ENCODE results near the gene CD82.
A peak's percentile ranks its signal among the peaks of the same experiment; 100 is the strongest.
"Not testable (repeated sequence)": the region's sequence is repeated elsewhere in the genome, so short reads cannot be mapped to it uniquely, and the experiment has no call there.

The CD82 gene

DNA sequence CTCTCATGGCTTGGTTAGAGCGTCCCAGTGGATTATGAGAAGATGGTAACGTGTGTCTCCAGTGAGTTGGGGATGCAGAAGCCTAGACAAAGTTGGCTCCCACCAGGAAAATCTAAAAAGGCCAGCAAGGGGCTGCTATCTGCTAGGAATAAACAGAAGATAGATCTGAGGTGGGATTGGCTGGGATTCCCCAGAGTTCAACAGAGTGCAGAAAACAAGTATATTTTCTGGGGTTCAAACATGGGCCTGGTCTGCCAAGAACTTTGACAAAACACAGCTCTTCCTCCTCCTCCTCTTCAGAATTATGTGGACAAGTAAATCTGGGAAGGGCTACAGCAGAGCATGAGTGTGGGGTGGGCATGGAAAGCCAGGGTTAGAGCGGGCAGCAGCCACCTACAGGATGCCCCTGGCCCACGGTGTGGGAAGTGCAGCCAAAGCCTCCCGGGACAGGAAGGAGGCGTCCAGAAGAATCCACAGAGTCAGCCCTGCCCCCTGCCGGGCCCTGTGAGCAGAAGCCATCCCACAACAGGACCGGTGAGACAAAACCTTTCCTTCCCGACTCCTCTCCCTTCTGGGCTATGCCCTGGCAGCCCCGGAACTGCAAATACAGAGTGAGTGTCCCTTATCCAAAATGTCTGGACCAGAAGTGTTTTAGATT is 67.1 kb downstream of the CD82 start:
- H3K4me3 ChIP-seq = no peak overlapping the region
- H3K4me2 ChIP-seq = no peak overlapping the region
- no peaks in the 10 kb centered on the region for H3K36me3 ChIP-seq
- no peaks in the 10 kb centered on the region for H3K9me3 ChIP-seq
- H3K9ac ChIP-seq = no peak overlapping the region
- no peaks in the 10 kb centered on the region for H4K20me1 ChIP-seq
- H3K4me1 ChIP-seq = peaks cover 53% of the 10 kb centered on the region
- no peaks in the 10 kb centered on the region for H3K27me3 ChIP-seq
- no peak for TF ChIP-seq Cebpa-rat (IDR thresholded peaks at IDR 0.05)
- H3K27ac ChIP-seq = no peak overlapping the region

- H3K27me3 ChIP-seq = no peaks in the 10 kb centered on the region
- H3K9ac ChIP-seq = no peak overlapping the region
- H3K36me3 ChIP-seq = no peaks in the 10 kb centered on the region
- no peaks in the 10 kb centered on the region for H3K9me3 ChIP-seq
- H3K27ac ChIP-seq = no peak overlapping the region
- peak overlapping the region; percentile 86 for H3K4me2 ChIP-seq
- H3K4me1 ChIP-seq = peaks cover 43% of the 10 kb centered on the region
- TF ChIP-seq Cebpa-rat (IDR thresholded peaks at IDR 0.05) = no peak
- no peaks in the 10 kb centered on the region for H4K20me1 ChIP-seq
- no peak overlapping the region for H3K4me3 ChIP-seq
Observed at GRCh38 chr11:44633641-44634040, 68.2 kb downstream of the CD82 start.

GRCh38 chr11:44634401-44635281 is 69.2 kb downstream of the CD82 start:
- Histone ChIP-seq H3K9ac (no peak overlapping the region; the same call in 1 of the 2 replicates), H3K9me3 (no peaks in the 10 kb centered on the region), H3K4me1 (peaks cover 38% of the 10 kb centered on the region), H3K4me3 (no peak overlapping the region), H3K27me3 (no peaks in the 10 kb centered on the region), H4K20me1 (no peaks in the 10 kb centered on the region), H3K27ac (peak overlapping the region; percentile 61), H3K4me2 (peak overlapping the region; percentile 86), H3K36me3 (no peaks in the 10 kb centered on the region)
- TF ChIP-seq Cebpa-rat (IDR thresholded peaks at IDR 0.05) = no peak

GRCh38 chr11:44637487-44637886 is 72.0 kb downstream of the CD82 start:
- Histone ChIP-seq H3K4me2 (no peak overlapping the region), H3K27me3 (no peaks in the 10 kb centered on the region), H3K36me3 (no peaks in the 10 kb centered on the region), H3K27ac (no peak overlapping the region), H3K9me3 (peaks cover 3% of the 10 kb centered on the region), H3K4me3 (no peak overlapping the region), H4K20me1 (no peaks in the 10 kb centered on the region), H3K4me1 (peaks cover 31% of the 10 kb centered on the region), H3K9ac (no peak overlapping the region)
- no peak for TF ChIP-seq Cebpa-rat (IDR thresholded peaks at IDR 0.05)

DNA sequence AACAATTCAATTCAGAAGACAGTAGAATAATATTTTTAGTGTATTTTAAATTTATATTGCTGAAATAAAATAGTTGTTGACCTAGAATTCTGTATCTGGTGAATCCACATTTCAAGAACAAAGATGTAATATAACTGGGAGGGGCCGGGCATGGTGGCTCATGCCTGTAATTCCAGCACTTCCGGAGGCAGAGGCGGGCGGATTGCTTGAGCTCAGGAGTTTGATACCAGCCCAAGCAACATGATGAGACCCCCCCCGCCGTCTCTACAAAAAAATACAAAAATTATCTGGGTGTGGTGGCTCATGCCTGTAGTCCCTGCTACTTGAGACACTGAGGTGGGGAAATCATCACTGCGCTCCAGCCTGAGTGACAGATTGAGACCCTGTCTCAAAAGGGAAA is 72.6 kb downstream of the CD82 start:
- Histone ChIP-seq H3K4me2 (no peak overlapping the region), H3K27ac (no peak overlapping the region), H3K9ac (no peak overlapping the region), H3K9me3 (peaks cover 9% of the 10 kb centered on the region), H3K4me3 (no peak overlapping the region), H4K20me1 (no peaks in the 10 kb centered on the region), H3K36me3 (no peaks in the 10 kb centered on the region), H3K27me3 (no peaks in the 10 kb centered on the region), H3K4me1 (peaks cover 26% of the 10 kb centered on the region)
- no peak for TF ChIP-seq Cebpa-rat (IDR thresholded peaks at IDR 0.05)

DNA sequence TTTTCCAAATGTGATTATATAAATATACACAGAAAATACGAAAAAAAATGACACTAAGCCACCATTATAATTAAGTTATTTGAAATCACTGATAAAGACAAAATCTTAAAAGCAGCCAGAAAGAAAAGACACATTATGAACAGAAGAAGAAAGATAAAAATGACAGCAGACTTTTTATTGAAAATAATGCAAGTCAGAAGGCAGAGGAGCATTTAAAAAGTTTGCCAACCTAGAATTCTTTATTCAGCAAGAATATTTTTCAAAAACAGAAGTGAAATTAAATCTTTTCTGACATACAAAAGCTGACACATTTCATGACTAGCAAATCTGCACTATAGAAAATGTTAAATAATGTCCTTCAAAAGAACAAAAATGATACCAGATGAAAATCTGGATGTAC is 77.8 kb downstream of the CD82 start:
- no peak overlapping the region for H3K4me2 ChIP-seq
- no peak overlapping the region for H3K27ac ChIP-seq
- H3K9ac ChIP-seq = no peak overlapping the region
- no peak for TF ChIP-seq Cebpa-rat (IDR thresholded peaks at IDR 0.05)
- no peaks in the 10 kb centered on the region for H3K4me1 ChIP-seq
- H3K9me3 ChIP-seq = peaks cover 22% of the 10 kb centered on the region
- no peaks in the 10 kb centered on the region for H4K20me1 ChIP-seq
- H3K36me3 ChIP-seq = no peaks in the 10 kb centered on the region
- no peak overlapping the region for H3K4me3 ChIP-seq
- no peaks in the 10 kb centered on the region for H3K27me3 ChIP-seq

DNA sequence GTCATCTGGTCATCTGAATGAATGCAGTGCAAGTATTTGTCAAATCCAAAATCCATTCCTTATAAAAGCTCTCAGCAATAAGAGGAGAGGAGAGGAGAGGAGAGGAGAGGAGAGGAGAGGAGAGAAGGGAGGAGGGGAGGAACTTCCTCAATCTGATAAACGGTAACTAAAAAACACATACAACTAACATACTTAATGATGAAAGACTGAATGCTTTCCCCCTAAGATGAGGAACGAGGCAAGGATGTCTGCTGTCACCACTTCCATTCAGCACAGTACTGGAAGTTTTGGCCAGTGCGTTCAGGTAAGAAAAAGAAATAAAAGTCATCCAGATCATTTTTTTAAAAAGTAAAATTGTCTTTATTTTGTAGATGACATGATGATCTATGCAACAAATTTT is 80.4 kb downstream of the CD82 start:
- Histone ChIP-seq H3K27ac (no peak overlapping the region), H3K9ac (no peak overlapping the region), H3K4me1 (no peaks in the 10 kb centered on the region), H3K36me3 (no peaks in the 10 kb centered on the region), H3K4me3 (no peak overlapping the region), H3K9me3 (peaks cover 22% of the 10 kb centered on the region), H4K20me1 (no peaks in the 10 kb centered on the region), H3K27me3 (no peaks in the 10 kb centered on the region), H3K4me2 (no peak overlapping the region)
- TF ChIP-seq Cebpa-rat (IDR thresholded peaks at IDR 0.05) = no peak

DNA sequence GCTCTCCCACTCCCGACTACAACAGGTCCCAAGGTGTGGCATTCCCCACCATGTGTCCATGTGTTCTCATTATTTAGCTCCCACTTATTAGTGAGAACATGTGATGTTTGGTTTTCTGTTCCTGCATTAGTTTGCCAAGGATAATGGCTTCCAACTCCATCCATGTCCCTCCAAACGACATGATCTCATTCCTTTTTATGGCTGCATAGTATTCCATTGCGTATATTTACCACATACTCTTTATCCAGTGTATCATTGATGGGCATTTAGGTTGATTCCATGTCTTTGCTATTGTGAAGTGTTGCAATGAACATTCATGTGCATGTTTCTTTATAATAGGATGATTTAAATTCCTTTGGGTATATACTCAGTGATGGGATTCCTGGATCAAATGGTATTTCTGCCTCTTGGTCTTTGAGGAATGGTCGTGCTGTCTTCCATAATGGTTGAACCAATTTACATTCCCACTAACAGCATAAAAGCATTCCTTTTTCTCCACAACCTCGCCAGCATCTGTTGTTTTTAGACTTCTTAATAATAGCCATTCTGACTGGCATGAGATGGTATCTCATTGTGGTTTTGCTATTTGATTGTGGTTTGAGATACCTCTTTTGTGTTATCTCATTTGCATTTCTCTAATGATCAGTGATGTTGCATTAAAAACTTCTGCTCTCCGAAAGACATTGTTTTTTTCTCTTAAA is 81.9 kb downstream of the CD82 start:
- Histone ChIP-seq H3K9me3 (peaks cover 19% of the 10 kb centered on the region), H3K4me1 (peaks cover 14% of the 10 kb centered on the region)
- H3K27ac ChIP-seq, H3K4me2 ChIP-seq, H3K36me3 ChIP-seq, H3K27me3 ChIP-seq, H3K9ac ChIP-seq, H3K4me3 ChIP-seq, H4K20me1 ChIP-seq: not testable (repeated sequence)

DNA sequence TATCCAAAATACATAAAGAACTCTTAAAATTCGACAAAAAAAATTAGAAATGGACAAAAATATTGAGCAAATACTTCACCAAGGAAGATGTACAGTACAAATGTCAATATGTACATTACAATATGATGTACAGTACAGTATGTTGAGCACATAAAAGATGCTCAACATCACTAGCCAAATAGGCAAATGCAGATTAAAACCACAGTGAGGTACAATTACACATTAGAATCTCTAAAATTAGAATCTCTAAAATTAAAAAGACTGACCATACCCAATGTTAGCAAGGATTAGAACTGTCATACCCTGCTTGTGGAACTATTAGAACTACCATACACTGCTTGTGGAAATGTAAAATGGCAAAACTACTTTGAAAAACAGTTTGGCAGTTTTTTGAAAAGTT is 82.6 kb downstream of the CD82 start:
- Histone ChIP-seq H3K4me3 (no peak overlapping the region), H3K36me3 (no peaks in the 10 kb centered on the region), H4K20me1 (no peaks in the 10 kb centered on the region), H3K4me2 (no peak overlapping the region), H3K27ac (no peak overlapping the region), H3K27me3 (no peaks in the 10 kb centered on the region), H3K9me3 (peaks cover 12% of the 10 kb centered on the region), H3K9ac (no peak overlapping the region), H3K4me1 (peaks cover 14% of the 10 kb centered on the region)
- no peak for TF ChIP-seq Cebpa-rat (IDR thresholded peaks at IDR 0.05)
